GM23338 (cell line): ENCODE results near the gene ORC4. TPM values are rescaled to one million over a fixed set of nuclear protein-coding genes. Genes with fewer than 3 reads are reported as not detected.

Experiments
- ATAC-seq: fragments of 200-7000 bp; cut with Tn5 transposase; 3 replicates; pipeline ENCODE4 v1.9.1; 2020
- DNase-seq: peaks from one replicate; pipeline ENCODE4 v3.0.0-alpha.2; 2015; ENCODE audit warnings: low spot score
- H2AFZ ChIP-seq: fragments of 200-600 bp; sonication (generic); 2 replicates; pipeline ENCODE4 v1.8.0; 2016; ENCODE audit warnings: antibody characterized with exemption, mild to moderate bottlenecking, moderate library complexity
- H3F3A ChIP-seq: fragments of 200-600 bp; sonication (generic); replicated peaks from 2 replicates; pipeline ENCODE4 v1.8.0; 2017; ENCODE audit warnings: antibody characterized with exemption, mixed run types, low read depth
- H3K27ac ChIP-seq: fragments of 200-600 bp; sonication (generic); 2 replicates; pipeline ENCODE4 v1.6.1; 2016; ENCODE audit warnings: low read depth
- H3K27me3 ChIP-seq: fragments of 200-600 bp; sonication (generic); 2 replicates; pipeline ENCODE4 v1.8.0; 2016; ENCODE audit warnings: mild to moderate bottlenecking, mixed run types, moderate library complexity; ENCODE audit not compliant: insufficient read depth
- H3K36me3 ChIP-seq: fragments of 200-600 bp; sonication (generic); 2 replicates; pipeline ENCODE4 v1.8.0; 2016; ENCODE audit warnings: mild to moderate bottlenecking; ENCODE audit not compliant: insufficient read depth
- H3K4me1 ChIP-seq: fragments of 200-600 bp; sonication (generic); 2 replicates; pipeline ENCODE4 v1.8.0; 2016; ENCODE audit warnings: mild to moderate bottlenecking, moderate library complexity; ENCODE audit not compliant: insufficient read depth
- H3K4me2 ChIP-seq: fragments of 200-600 bp; sonication (generic); 2 replicates; pipeline ENCODE4 v1.7.1; 2017; ENCODE audit warnings: mixed run types
- H3K4me3 ChIP-seq: fragments of 200-600 bp; sonication (generic); 2 replicates; pipeline ENCODE4 v1.6.1; 2016; ENCODE audit warnings: mixed run types
- H3K79me2 ChIP-seq: fragments of 200-600 bp; sonication (generic); replicated peaks from 2 replicates; pipeline ENCODE4 v1.8.0; 2017; ENCODE audit warnings: mild to moderate bottlenecking; ENCODE audit not compliant: insufficient read depth
- H3K9me2 ChIP-seq: fragments of 200-600 bp; sonication (generic); 2 replicates; pipeline ENCODE4 v1.8.0; 2017; ENCODE audit not compliant: insufficient read depth
- H4K20me1 ChIP-seq: fragments of 200-600 bp; sonication (generic); replicated peaks from 2 replicates; pipeline ENCODE4 v1.8.0; 2017; ENCODE audit warnings: mild to moderate bottlenecking; ENCODE audit not compliant: insufficient read depth
- H3K27ac Mint-ChIP-seq: 2 replicates; pipeline ENCODE4 v1.8.0; 2020; ENCODE audit warnings: inconsistent platforms, mild to moderate bottlenecking, moderate library complexity, mixed read lengths
- H3K27me3 Mint-ChIP-seq: 3 replicates; pipeline ENCODE4 v1.8.0; 2022; ENCODE audit warnings: low read depth, mild to moderate bottlenecking, moderate library complexity, mixed read lengths, inconsistent platforms; ENCODE audit not compliant: insufficient read depth, poor library complexity
- H3K36me3 Mint-ChIP-seq: 3 replicates; pipeline ENCODE4 v1.8.0; 2021; ENCODE audit warnings: low read depth, mild to moderate bottlenecking, inconsistent platforms, moderate library complexity, mixed read lengths
- H3K4me1 Mint-ChIP-seq: 3 replicates; pipeline ENCODE4 v1.8.0; 2020; ENCODE audit warnings: mild to moderate bottlenecking, inconsistent platforms, mixed read lengths
- H3K4me3 Mint-ChIP-seq: 3 replicates; pipeline ENCODE4 v1.8.0; 2021; ENCODE audit warnings: moderate library complexity, mild to moderate bottlenecking, inconsistent platforms, mixed read lengths
- H3K9me3 Mint-ChIP-seq: 3 replicates; pipeline ENCODE4 v1.8.0; 2020; ENCODE audit warnings: moderate library complexity, mild to moderate bottlenecking, inconsistent platforms, mixed read lengths
- CREB1 ChIP-seq: fragments of 250-450 bp; sonication (Bioruptor Pico); IDR thresholded peaks from 2 replicates; pipeline ENCODE4 v1.5.0; 2020; ENCODE audit warnings: low read depth, mild to moderate bottlenecking, moderate library complexity
- EZH2 ChIP-seq: fragments of 200-600 bp; sonication (generic); IDR thresholded peaks from one replicate; pipeline ENCODE4 v1.8.0; 2017; ENCODE audit warnings: antibody characterized with exemption, mild to moderate bottlenecking, low read depth; ENCODE audit not compliant: unreplicated experiment
- JUNB ChIP-seq: IDR thresholded peaks from one replicate; pipeline ENCODE4 v1.6.1; 2016; ENCODE audit warnings: antibody characterized with exemption; ENCODE audit not compliant: unreplicated experiment
- POLR2AphosphoS5 ChIP-seq: IDR thresholded peaks from 2 replicates; pipeline ENCODE4 v1.6.1; 2016; ENCODE audit warnings: antibody characterized with exemption, low read depth
- STAT1 ChIP-seq: IDR thresholded peaks from one replicate; pipeline ENCODE4 v1.6.1; 2016; ENCODE audit warnings: antibody characterized with exemption; ENCODE audit not compliant: unreplicated experiment
- polyA plus RNA-seq: library from polyadenylated mRNA; unstranded; fragments of >200 nt; fragmentation: Nextera tagmentation; extraction: Ambion mirVana; gene quantifications from 2 replicates; pipeline ENCODE4 v1.2.1, GENCODE V29; 2016
- total RNA-seq: library from RNA; depleted of rRNA; stranded (reverse); fragments of >200 nt; shearing (Covaris generic); gene quantifications from 2 replicates; pipeline ENCODE4 v1.2.3, GENCODE V29; 2014
- TF ChIP-seq, protein P1 (sequence below): fragments of 250-450 bp; sonication (Bioruptor Pico); IDR thresholded peaks from 2 replicates; pipeline ENCODE4 v1.5.0; 2020; ENCODE audit warnings: mild to moderate bottlenecking, moderate library complexity
- TF ChIP-seq, protein P2 (sequence below), 2 experiments: fragments of 200-600 bp in 1 of 2; sonication (generic) in 1 of 2; conservative IDR thresholded peaks; 2 replicates each; pipeline versions ENCODE4 v1.5.1 to v1.6.1; 2016 to 2017; ENCODE audit warnings: antibody characterized with exemption in 2 of 2, low read depth in 2 of 2, mild to moderate bottlenecking in 2 of 2, moderate library complexity in 1 of 2

The ORC4 gene
- total and polyA plus RNA-seq, 2 experiments from 2014 or later = 47.5 to 177 TPM

DNA sequence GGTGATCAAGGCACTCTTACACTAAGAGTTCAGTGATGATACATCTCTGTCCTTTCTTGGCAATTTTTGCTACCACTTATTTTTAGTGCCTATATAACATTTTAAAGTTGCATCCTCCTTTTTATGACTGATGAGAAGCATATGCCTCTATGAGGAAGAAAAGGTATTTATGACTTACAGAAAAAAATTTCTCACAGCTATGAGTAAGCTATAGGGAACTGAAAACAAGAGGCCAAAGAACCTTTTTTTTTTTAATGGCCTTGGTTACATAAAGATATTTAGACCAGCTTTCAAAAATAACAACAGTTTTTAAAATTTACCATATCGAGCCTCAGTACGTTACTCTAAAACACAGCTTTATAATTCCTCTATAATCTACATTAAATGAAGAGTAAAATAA, 21.7 kb upstream of the ORC4 start (continued):
- TF ChIP-seq, protein P1, sequence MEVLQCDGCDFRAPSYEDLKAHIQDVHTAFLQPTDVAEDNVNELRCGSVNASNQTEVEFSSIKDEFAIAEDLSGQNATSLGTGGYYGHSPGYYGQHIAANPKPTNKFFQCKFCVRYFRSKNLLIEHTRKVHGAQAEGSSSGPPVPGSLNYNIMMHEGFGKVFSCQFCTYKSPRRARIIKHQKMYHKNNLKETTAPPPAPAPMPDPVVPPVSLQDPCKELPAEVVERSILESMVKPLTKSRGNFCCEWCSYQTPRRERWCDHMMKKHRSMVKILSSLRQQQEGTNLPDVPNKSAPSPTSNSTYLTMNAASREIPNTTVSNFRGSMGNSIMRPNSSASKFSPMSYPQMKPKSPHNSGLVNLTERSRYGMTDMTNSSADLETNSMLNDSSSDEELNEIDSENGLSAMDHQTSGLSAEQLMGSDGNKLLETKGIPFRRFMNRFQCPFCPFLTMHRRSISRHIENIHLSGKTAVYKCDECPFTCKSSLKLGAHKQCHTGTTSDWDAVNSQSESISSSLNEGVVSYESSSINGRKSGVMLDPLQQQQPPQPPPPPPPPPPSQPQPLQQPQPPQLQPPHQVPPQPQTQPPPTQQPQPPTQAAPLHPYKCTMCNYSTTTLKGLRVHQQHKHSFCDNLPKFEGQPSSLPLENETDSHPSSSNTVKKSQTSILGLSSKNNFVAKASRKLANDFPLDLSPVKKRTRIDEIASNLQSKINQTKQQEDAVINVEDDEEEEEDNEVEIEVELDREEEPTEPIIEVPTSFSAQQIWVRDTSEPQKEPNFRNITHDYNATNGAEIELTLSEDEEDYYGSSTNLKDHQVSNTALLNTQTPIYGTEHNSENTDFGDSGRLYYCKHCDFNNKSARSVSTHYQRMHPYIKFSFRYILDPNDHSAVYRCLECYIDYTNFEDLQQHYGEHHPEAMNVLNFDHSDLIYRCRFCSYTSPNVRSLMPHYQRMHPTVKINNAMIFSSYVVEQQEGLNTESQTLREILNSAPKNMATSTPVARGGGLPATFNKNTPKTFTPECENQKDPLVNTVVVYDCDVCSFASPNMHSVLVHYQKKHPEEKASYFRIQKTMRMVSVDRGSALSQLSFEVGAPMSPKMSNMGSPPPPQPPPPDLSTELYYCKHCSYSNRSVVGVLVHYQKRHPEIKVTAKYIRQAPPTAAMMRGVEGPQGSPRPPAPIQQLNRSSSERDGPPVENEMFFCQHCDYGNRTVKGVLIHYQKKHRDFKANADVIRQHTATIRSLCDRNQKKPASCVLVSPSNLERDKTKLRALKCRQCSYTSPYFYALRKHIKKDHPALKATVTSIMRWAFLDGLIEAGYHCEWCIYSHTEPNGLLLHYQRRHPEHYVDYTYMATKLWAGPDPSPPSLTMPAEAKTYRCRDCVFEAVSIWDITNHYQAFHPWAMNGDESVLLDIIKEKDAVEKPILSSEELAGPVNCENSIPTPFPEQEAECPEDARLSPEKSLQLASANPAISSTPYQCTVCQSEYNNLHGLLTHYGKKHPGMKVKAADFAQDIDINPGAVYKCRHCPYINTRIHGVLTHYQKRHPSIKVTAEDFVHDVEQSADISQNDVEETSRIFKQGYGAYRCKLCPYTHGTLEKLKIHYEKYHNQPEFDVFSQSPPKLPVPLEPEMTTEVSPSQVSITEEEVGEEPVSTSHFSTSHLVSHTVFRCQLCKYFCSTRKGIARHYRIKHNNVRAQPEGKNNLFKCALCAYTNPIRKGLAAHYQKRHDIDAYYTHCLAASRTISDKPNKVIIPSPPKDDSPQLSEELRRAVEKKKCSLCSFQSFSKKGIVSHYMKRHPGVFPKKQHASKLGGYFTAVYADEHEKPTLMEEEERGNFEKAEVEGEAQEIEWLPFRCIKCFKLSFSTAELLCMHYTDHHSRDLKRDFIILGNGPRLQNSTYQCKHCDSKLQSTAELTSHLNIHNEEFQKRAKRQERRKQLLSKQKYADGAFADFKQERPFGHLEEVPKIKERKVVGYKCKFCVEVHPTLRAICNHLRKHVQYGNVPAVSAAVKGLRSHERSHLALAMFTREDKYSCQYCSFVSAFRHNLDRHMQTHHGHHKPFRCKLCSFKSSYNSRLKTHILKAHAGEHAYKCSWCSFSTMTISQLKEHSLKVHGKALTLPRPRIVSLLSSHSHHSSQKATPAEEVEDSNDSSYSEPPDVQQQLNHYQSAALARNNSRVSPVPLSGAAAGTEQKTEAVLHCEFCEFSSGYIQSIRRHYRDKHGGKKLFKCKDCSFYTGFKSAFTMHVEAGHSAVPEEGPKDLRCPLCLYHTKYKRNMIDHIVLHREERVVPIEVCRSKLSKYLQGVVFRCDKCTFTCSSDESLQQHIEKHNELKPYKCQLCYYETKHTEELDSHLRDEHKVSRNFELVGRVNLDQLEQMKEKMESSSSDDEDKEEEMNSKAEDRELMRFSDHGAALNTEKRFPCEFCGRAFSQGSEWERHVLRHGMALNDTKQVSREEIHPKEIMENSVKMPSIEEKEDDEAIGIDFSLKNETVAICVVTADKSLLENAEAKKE (CRISPR knock-in tag) = no peak
- no peak for TF ChIP-seq JUNB
- no peak for TF ChIP-seq EZH2
- TF ChIP-seq STAT1 = no peak
- no peak for TF ChIP-seq CREB1 (CRISPR knock-in tag)

DNA sequence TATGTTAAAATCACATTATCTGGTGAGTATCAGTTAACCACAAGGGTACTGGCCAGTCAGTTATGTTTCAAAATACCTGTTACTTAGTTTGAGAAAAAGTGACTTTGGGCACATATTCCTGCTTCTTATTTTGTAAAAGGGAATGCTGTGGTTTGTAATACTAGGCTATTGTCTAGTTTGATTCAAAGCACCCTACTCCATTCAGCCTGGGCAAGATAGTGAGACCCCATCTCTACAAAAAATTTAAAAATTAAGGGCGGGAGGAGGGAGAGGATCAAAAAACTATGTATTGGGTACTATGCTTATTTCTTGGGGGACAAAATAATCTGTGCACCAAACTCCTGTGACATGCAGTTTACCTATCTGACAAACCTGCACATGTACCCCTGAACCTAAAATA, 19.2 kb upstream of the ORC4 start:
- no peak for DNase-seq
- TF ChIP-seq, protein P2, sequence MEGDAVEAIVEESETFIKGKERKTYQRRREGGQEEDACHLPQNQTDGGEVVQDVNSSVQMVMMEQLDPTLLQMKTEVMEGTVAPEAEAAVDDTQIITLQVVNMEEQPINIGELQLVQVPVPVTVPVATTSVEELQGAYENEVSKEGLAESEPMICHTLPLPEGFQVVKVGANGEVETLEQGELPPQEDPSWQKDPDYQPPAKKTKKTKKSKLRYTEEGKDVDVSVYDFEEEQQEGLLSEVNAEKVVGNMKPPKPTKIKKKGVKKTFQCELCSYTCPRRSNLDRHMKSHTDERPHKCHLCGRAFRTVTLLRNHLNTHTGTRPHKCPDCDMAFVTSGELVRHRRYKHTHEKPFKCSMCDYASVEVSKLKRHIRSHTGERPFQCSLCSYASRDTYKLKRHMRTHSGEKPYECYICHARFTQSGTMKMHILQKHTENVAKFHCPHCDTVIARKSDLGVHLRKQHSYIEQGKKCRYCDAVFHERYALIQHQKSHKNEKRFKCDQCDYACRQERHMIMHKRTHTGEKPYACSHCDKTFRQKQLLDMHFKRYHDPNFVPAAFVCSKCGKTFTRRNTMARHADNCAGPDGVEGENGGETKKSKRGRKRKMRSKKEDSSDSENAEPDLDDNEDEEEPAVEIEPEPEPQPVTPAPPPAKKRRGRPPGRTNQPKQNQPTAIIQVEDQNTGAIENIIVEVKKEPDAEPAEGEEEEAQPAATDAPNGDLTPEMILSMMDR (conservative IDR thresholded peaks at IDR 0.05; ENCODE audit: low read depth in 2 of 2) = no peak
- TF ChIP-seq CREB1 (CRISPR knock-in tag) = no peak
- TF ChIP-seq POLR2AphosphoS5 = no peak
- Histone ChIP-seq H3F3A (no peaks in the 10 kb centered on the region), H2AFZ (no peak overlapping the region), H3K4me3 (no peak overlapping the region), H4K20me1 (no peaks in the 10 kb centered on the region), H3K27ac (no peak overlapping the region), H3K4me2 (no peak overlapping the region), H3K36me3 (no peaks in the 10 kb centered on the region), H3K4me1 (peaks cover 15% of the 10 kb centered on the region), H3K9me2 (no peaks in the 10 kb centered on the region), H3K27me3 (no peaks in the 10 kb centered on the region), H3K79me2 (peaks cover 18% of the 10 kb centered on the region)
- Mint-ChIP-seq H3K9me3 (no peaks in the 10 kb centered on the region), H3K36me3 (no peaks in the 10 kb centered on the region), H3K4me3 (no peak overlapping the region), H3K27me3 (no peaks in the 10 kb centered on the region), H3K4me1 (peaks cover 15% of the 10 kb centered on the region; the same call in 2 of the 3 replicates), H3K27ac (no peak overlapping the region)
- ATAC-seq = no peak
